22Rv1 (cell line): ENCODE data around the gene ZRANB3.

ENCODE experiments used
- ZFX ChIP-seq: fragments of 450-650 bp; IDR thresholded peaks from 2 replicates; pipeline ENCODE4 v1.6.1; 2017; ENCODE audit warnings: antibody characterized with exemption, borderline replicate concordance
- TF ChIP-seq, protein P1 (sequence below): fragments of 450-650 bp; IDR thresholded peaks from 2 replicates; pipeline ENCODE4 v1.5.1; 2017; ENCODE audit warnings: mild to moderate bottlenecking

DNA sequence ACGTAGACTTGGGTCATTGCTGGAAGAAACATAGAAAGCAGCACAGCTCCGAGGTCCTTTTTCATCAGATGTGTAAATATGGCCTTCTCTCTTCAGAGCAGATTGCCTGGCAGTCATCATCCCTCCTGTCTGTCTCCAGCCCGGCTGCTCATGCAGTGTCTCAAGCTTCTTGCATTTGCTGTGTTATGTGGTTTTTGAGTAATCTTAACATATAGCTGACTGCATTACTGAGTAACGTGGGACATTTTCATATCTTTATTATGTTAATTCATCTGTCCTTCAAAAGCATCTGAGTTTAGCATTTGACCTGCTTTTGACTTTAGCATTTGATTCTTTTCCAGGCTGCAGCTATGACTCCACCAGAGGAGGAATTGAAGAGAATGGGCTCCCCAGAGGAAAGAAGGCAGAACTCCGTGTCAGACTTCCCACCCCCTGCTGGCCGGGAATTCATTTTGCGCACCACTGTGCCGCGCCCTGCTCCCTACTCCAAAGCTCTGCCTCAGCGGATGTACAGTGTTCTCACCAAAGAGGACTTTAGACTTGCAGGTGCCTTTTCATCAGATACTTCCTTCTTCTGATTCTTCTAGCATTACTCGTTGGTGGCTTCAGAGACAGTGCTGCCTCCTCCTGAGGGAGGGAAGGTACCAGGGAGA, 362.7 kb downstream of the ZRANB3 start:
- TF ChIP-seq, protein P1, sequence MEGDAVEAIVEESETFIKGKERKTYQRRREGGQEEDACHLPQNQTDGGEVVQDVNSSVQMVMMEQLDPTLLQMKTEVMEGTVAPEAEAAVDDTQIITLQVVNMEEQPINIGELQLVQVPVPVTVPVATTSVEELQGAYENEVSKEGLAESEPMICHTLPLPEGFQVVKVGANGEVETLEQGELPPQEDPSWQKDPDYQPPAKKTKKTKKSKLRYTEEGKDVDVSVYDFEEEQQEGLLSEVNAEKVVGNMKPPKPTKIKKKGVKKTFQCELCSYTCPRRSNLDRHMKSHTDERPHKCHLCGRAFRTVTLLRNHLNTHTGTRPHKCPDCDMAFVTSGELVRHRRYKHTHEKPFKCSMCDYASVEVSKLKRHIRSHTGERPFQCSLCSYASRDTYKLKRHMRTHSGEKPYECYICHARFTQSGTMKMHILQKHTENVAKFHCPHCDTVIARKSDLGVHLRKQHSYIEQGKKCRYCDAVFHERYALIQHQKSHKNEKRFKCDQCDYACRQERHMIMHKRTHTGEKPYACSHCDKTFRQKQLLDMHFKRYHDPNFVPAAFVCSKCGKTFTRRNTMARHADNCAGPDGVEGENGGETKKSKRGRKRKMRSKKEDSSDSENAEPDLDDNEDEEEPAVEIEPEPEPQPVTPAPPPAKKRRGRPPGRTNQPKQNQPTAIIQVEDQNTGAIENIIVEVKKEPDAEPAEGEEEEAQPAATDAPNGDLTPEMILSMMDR = no peak
- no peak for TF ChIP-seq ZFX
